ENCODE measurements around the gene GMDS.

The GMDS gene

DNA sequence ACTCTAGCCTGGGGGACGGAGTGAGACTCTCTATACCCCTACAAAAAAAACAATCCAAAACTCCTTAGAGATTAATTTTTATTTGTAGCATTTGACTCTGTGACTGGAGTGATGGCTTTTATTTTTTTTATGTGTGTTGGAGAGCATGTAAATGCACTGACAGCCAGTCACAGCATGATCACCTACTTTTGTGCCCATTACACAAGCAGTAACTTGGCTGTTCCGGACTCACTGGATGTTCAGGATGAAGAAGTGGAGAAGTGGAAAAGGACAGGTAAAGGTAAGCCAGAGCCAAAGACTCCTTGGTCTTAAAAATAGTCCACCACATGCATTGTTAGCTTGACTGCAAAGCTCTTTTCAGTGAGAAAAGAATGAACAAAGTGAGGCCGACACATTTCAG, 413.0 kb downstream of the GMDS start:
- TF ChIP-seq, protein P1, sequence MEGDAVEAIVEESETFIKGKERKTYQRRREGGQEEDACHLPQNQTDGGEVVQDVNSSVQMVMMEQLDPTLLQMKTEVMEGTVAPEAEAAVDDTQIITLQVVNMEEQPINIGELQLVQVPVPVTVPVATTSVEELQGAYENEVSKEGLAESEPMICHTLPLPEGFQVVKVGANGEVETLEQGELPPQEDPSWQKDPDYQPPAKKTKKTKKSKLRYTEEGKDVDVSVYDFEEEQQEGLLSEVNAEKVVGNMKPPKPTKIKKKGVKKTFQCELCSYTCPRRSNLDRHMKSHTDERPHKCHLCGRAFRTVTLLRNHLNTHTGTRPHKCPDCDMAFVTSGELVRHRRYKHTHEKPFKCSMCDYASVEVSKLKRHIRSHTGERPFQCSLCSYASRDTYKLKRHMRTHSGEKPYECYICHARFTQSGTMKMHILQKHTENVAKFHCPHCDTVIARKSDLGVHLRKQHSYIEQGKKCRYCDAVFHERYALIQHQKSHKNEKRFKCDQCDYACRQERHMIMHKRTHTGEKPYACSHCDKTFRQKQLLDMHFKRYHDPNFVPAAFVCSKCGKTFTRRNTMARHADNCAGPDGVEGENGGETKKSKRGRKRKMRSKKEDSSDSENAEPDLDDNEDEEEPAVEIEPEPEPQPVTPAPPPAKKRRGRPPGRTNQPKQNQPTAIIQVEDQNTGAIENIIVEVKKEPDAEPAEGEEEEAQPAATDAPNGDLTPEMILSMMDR (IDR thresholded peaks at IDR 0.05; ENCODE audit: control insufficient read depth, insufficient read depth, low read depth, low read length, missing control alignments) = no peak
- no peak for DNase-seq (ENCODE audit: low read depth)
- no peak overlapping the region for H3K4me3 ChIP-seq (ENCODE audit: control insufficient read depth, low read depth, low read length)

DNA sequence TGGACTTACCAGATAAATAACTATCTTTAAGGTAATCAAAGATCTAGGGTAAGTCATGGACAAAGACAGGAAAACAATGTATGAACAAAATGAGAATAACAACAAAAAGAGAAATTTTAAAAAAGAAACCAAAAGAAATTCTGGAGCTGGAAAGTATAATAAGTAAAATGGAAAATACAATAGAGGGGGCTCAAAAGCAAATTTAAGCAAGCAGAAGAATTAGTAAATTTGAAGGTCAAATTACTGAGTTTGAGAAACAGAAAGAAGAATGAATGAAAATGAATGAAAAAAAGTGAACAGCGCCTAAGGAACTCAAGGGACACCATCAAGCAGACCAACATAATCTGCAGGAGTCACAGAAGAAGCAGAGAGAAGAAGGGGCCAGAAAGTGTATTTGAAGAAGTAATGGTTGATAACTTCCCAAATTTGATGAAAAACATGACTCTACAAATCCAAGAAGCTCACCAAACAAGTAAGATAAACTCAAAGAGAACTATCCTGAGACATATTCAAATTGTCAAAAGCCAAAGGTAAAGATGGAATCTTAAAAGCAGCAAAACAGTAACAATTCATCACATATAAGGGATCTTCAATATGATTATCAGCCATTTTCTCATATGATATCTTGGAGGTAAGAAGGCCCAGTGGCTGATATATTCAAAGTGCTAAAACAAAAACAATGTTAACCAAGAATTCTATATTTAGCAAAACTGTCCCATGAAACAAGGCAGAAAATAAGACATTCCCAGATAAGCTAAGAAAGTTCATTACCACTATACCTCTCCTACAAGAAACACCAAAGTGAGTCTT, 417.2 kb downstream of the GMDS start:
- no peak overlapping the region for H3K4me3 ChIP-seq (ENCODE audit: control insufficient read depth, low read depth, low read length)
- no peak for DNase-seq (ENCODE audit: low read depth)
- TF ChIP-seq, protein P1 (IDR thresholded peaks at IDR 0.05; ENCODE audit: control insufficient read depth, insufficient read depth, low read depth, low read length, missing control alignments) = no peak

DNA sequence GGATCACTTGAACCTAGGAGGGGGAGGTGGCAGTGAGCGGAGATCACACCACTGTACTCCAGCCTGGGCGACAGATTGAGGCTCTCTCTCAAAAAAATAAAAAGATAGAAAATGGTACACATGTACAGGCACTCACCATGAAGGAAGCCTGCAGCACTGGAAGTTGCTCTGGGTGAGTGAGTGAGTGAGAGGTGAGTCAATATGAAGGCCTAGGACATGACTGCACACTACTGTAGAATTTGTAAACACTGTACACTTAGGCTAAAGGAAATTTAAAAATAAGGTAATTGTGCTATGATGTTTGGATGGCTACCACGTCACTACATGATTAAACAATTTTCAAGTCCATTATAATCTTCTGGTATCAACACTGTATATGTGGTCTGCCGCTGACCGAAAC, 419.5 kb downstream of the GMDS start:
- H3K4me3 ChIP-seq (ENCODE audit: control insufficient read depth, low read depth, low read length) = no peak overlapping the region
- TF ChIP-seq, protein P1 (IDR thresholded peaks at IDR 0.05; ENCODE audit: control insufficient read depth, insufficient read depth, low read depth, low read length, missing control alignments) = no peak
- no peak for DNase-seq (ENCODE audit: low read depth)

DNA sequence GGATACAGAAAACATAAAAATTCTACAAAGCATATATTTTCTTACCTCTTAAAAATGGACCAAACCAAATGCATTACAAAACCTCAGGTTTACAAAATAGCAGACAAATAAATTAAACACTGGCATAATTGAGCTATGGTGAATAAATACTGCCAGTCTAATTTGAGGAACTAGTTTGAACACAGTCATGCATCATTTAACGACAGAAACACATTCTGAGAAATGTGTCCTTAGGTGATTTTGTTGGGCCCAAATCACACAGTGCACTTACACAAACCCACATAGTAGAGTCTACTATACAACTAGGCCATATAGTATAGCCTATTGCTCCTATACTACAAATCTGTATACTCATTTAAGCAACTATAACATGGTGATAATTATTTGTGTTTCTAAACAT, 420.1 kb downstream of the GMDS start:
- TF ChIP-seq, protein P1 (IDR thresholded peaks at IDR 0.05; ENCODE audit: control insufficient read depth, insufficient read depth, low read depth, low read length, missing control alignments) = no peak
- no peak overlapping the region for H3K4me3 ChIP-seq (ENCODE audit: control insufficient read depth, low read depth, low read length)
- DNase-seq (ENCODE audit: low read depth) = no peak

DNA sequence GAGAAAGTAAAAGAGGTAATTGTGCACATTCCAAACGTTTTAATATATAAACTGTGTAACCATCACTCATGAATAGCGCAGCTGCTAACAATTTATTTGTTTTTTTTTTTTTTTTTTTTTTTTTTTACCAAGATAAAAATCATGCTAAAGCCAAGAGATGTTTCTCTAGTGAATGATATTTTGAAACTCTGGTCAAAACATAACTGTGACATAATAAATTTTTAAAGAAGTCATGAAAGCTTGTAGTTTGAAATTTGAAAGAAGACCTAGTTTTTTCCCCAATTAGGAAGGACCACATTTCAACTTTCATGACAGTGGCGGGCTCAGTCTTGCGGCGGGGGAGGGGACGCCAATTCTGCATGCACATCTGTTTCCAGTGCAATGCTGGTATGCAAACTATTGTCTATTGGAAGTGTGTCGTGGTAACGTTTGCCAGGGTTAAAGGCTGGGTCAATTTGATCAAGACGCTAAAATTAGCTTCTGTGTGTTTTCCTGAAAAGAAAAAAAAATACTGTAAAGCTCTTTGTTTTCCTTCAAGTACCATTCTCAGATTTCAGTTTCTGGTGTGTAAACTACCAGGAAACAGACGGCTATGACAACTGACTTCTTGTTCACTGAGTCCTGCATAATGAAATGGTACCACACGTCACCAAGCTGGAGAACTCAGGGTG, 423.8 kb downstream of the GMDS start:
- TF ChIP-seq, protein P1 (IDR thresholded peaks at IDR 0.05; ENCODE audit: control insufficient read depth, insufficient read depth, low read depth, low read length, missing control alignments) = no peak
- no peak overlapping the region; the same call in 1 of the 2 replicates for H3K4me3 ChIP-seq (ENCODE audit: control insufficient read depth, low read depth, low read length)
- peak; percentile 75 for DNase-seq (ENCODE audit: low read depth)

DNA sequence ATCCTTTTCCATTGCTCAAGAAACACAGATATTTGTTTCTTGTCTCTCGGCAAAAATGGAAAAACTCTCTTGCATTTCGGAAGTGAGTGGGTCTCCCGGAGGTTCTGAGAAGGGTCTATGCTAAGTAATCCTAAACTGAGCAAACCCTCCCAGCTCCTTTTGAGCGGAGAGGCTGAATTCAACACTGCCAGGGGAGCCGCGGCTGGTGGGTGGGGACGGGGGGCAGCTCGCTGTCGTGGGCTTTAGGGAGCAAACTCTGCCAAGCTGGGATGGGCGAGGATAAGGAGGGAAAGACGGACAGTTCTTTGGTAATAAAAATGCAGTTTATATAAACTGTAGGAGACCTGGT, 424.3 kb downstream of the GMDS start:
- no peak for DNase-seq (ENCODE audit: low read depth)
- TF ChIP-seq, protein P1 (IDR thresholded peaks at IDR 0.05; ENCODE audit: control insufficient read depth, insufficient read depth, low read depth, low read length, missing control alignments) = no peak
- peak overlapping the region; percentile 3; the same call in 1 of the 2 replicates for H3K4me3 ChIP-seq (ENCODE audit: control insufficient read depth, low read depth, low read length)

Data from AG09309 (cell line).